Activated T-cell treated with anti-CD3 and anti-CD28 coated beads, Interleukin-2, amount 50 U/mL, for 1 hour (primary cell): ENCODE data around the gene EIF4E3.

Source experiments
- DNase-seq: peaks from one replicate; pipeline ENCODE4 v3.0.0-alpha.2; 2020

Gene EIF4E3

GRCh38 chr3:71725271-71725991 is at the start of gene EIF4E3:
TSS of gene EIF4E3 (minus strand) at chr3:71725402. CDS start at chr3:71725367, 35 bp downstream.
- DNase-seq: peak; percentile 62

DNA sequence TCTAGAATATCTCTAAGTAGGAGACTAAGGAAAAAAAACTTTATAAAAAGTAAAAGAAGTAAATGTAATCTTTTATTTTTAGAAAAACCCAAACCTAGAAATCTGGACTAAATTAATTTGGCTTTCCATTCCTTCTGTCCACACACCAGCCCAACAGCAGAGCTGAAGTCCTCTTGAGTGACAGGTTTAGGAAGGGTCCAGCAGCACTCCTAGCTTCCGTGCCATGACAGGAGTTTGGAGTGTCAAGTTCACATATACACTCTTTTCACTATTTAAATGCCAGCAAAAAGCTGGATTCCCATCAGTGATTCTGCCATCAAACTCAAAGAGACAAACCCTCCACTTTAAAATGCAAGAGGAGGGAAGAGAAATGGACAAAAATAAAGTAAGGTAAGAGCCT is 46.7 kb upstream of the EIF4E3 start:
- DNase-seq: no peak

GRCh38 chr3:71771126-71771525 is 45.9 kb upstream of the EIF4E3 start:
- DNase-seq: no peak

- no peak for DNase-seq
Measured at GRCh38 chr3:71763426-71763825, 38.2 kb upstream of the EIF4E3 start.

DNA sequence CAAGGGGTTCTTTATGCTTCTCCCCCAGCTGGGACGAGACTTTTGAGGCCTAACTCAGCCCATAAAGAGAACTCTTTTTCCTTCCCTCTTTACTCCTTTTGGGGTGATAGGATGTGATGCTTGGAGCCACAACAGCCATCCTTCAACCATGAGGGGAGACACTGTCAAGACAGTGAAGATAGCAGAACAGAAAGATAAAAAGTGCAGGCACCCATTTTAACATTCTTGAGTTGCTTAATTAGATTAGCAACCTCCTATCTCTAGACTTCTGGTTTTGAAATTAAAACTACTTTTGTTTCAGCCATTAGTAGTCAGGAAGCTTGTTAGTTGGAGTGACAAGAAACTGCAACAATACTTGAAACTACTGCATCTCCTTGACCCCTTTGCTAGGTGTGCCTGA is 34.9 kb upstream of the EIF4E3 start:
- DNase-seq: no peak

DNA sequence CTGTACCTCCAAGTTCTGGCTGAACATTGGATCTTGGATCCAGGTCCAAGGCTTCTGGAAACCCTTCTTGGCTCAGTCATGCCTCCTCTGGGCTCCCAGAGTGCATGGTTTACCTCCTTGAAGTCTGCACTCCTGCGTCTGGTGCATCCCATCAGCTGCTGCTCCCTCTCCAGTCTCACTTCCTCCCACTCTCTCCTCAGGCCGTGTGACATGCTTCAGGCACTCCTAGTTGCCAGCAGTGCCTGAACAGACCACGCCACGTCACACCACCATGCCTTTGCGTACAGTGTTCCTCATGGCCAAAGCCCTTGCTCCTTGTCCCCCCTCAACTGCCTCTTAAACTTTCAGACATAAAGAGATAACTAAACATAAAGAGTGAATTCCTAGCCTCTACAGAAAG is 34.2 kb upstream of the EIF4E3 start:
- DNase-seq: no peak

DNA sequence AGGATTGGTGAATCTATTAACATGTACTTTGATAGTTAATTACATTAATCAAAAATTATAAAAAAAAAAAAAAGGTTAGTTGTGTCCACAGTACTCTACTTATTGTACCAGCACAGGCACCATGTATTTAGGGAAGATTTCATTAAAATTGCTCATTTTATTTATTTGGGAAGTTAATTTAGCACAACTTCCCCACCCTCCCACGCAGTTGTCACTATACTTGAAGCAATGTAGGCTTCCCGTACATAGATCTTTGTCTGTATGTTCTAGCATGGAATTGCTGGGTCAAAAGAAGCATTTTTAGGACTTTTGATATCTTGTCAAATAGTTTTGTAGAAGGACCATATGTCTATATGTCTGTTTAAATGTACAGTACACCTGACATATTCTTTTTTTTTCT is 32.9 kb upstream of the EIF4E3 start:
- no peak for DNase-seq

GRCh38 chr3:71754610-71755253 is 29.5 kb upstream of the EIF4E3 start:
- no peak for DNase-seq

DNA sequence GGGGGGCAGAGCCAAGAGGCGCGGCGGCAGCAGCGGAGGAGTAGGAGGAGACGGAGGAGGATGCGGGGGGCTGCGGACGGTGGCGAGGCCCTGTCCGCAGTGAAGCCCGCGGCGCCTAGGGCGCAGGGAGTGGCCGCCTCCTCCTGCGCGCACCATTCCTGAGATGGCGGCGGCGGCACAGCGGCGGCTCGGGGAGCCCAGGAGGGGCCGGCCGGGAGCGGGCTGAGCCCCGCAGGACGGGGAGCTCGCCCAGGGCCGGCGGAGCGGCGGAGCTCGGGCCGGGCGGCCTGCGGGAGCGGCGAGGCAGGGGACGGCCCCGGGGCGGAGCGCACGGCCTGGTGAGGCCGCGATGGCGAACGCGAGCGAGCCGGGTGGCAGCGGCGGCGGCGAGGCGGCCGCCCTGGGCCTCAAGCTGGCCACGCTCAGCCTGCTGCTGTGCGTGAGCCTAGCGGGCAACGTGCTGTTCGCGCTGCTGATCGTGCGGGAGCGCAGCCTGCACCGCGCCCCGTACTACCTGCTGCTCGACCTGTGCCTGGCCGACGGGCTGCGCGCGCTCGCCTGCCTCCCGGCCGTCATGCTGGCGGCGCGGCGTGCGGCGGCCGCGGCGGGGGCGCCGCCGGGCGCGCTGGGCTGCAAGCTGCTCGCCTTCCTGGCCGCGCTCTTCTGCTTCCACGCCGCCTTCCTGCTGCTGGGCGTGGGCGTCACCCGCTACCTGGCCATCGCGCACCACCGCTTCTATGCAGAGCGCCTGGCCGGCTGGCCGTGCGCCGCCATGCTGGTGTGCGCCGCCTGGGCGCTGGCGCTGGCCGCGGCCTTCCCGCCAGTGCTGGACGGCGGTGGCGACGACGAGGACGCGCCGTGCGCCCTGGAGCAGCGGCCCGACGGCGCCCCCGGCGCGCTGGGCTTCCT is 28.8 kb upstream of the EIF4E3 start, which contains the start of gene GPR27:
GPR27 (plus strand) TSS at position 155 of the 909 bp plus-strand sequence; CDS start at position 350, 195 bp downstream.
- peak; percentile 46 for DNase-seq

DNA sequence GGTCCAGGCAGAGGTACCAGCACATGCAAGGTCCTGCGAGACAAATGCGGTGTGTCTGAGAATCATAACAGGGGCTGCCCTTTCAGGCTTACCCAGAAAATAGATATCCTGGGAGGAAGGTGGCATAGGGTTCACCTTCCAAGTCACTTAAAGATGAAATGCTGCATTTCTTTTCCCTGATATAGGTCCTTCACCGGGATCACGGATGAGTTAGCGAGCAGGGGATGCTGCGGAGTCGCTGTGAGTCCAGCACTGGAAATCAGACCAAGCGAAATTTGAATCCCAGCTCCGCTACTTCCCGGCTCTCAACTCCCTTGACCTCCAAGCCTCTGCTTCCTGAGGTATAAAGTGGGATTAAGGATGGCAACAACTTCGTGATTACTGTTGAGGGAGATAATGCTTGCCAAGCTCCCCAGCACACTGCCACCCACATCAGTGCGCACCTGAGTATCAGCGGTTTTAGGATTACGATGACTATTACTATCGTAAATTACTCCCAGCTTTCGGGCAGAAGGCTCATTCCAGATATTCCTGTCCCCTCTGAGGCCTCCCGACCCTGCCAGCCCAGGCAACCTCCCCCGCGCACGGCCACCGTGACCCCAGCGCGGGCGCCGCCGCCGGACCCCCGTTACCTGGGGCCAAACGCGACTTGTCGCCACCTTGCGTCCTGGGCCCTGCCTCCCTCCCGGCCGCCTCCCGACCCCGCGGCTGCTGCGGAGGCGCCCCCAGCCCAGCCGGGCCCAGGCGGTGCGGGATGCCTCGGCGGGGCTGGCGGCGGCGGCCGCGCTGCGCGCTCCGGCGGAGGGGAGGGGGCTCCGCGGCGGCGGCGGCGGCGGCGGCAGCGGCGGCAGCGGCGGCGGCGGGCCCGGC is 27.9 kb upstream of the EIF4E3 start:
- DNase-seq: no peak

DNA sequence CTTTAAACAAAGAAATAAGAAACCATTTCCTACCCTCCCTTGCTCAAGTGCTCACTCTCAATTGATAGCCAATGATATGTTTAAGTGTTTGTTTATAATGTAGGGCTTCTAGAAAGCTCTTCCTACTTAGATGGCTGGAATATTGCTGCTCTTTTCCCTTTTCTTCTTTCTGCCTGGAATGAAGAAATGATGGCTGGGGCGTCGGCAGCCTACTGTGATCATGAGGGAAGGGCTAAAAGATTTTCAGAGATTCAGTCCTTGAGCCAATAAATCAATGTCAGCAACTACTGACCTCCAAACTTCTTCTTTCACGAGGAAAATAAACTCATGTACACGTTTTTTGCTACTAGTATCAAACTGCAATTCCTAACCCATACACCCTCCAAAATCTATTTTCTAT is 26.4 kb upstream of the EIF4E3 start:
- DNase-seq: no peak

DNA sequence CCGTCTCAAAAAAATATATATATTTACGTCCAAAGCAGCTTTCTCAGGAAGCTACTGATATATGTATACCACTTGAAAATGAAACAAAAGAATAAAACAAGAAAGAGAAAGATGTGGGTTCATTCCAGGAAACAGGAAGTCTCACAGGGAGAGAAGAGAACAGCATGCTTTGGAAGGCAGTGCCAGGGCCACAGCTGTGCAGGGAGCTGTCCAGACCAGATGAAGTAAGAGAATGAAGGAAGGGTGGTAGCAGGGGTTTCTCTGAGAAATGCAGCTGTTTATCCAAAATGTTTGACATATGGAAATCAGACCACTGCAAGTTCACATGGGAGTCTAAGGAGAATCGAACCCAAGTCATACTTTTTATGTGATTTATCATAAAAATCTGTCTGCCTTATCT is 19.5 kb upstream of the EIF4E3 start:
- DNase-seq: no peak

GRCh38 chr3:71742621-71743020 is 17.4 kb upstream of the EIF4E3 start:
- DNase-seq: no peak

- no peak for DNase-seq
Measured at GRCh38 chr3:71734881-71735280, 9.7 kb upstream of the EIF4E3 start.

- DNase-seq: no peak
Measured at GRCh38 chr3:71733319-71733718, 8.1 kb upstream of the EIF4E3 start.

DNA sequence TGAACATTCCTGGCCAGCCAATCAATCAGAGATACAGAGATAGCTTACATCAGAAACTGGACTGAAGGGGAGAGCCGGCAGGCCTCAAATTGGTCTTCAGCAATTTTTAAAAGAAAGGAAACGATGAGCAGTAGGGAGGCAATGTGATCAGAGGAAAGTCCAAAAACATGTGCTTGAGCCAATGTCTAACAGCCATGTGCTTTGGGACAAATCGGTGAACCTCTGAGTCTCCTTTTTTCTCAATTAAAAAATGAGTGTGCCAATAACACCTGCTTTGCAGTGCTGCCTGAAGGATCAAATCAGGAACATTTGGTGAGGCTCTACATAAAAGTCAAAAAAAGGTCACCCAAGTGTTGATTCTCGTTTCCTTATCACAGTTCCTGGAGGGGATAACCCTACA is 7.4 kb upstream of the EIF4E3 start:
- DNase-seq: no peak

DNA sequence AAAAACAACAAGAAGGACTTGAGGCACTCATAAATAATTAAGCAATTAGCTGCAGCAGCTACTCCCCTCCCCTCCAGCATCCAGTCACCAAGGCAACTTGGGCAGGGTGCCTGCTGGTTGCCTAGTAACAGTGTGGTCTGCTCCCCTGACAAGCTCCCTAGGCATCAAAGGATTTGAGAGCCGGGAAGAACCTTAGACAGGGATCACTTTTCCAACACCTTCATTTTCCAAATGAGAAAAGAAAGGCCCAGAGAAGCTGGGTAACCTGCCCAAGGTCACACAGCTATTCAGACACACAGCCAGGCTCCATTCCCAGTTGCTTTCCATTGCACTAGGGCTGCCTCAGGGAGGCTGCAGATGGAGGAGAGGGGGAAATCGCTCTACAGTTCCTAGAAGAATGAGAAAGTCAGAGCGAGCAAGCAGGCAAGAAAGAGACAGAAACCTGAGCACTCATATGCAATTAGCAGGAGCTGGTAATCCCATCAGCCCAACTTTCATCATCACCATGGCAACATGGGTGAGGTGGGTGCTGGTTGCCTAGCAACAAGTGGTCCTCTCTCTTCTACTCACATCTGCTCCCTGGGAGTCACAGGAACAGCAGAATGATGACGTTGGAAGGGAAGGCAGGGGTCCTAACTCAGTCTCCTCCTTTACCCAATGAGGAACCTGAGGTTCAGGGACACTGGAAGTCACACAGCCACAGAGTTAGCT is 3.6 kb upstream of the EIF4E3 start:
- no peak for DNase-seq

DNA sequence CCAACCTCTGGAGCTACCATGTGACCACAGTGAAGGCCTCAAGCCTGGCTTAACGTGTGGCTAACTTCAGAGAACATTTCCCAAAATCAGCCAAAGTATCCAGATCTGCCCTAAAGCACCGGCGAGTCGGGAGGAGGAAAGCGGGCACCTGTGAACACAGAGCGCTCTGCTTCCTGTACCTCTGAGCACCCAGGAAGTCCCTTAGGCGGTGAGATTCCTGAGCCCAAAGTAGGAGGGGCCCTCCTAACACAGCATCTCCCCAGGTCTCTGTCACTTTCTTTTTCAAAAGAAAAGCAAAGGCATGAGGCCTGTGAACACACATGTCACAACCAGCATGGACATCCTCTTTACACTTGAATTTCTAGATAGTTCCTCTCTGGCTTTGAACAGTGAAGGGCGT is 944 bp upstream of the EIF4E3 start:
- peak; percentile 57 for DNase-seq

GRCh38 chr3:71724584-71725270 is 475 bp downstream of the EIF4E3 start:
- DNase-seq: peak; percentile 62

GRCh38 chr3:71724171-71724453 is 1.1 kb downstream of the EIF4E3 start:
- DNase-seq: no peak

DNA sequence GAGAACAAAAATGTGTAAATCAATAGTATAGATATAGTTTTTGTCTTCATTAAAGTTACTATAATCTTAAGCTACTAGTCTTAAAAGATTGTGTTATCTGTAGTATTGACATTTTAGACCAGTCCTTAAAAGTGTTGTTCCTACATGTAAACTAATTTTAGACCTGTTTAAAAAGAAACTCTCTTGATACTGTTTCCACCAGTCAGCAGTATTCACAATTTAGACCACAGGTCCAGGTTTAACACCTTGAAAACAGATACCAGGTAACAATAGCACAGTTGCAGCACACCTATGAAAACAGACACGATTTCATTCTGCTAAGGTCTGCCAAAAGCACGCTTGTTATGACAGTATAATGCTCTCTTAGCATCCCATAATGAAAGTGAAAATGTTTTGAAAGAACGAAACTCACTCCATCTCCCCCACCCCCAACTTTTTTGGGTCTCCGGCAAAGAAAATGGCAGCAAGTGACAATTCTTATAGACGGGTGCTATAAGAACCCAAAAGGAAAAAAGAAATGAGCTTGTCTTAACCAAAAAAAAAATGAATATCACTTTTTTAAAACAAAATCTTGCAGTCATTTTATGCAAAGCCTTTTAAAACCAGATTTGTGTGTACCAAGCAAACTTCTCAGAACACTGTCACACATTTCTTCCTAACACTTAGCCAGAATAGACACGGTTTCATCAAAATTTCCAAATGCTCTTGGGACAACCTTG is 1.6 kb downstream of the EIF4E3 start:
- DNase-seq: no peak
